ENCODE data around the gene IL22RA2. TPM values are rescaled to one million over a fixed set of nuclear protein-coding genes. Genes with fewer than 3 reads are reported as not detected.
A peak's percentile ranks its signal among the peaks of the same experiment; 100 is the strongest.

The IL22RA2 gene
- total RNA-seq, 4 donors from 2014 or later = 0.08 to 0.30 (median 0.22) TPM; not detected in 1

DNA sequence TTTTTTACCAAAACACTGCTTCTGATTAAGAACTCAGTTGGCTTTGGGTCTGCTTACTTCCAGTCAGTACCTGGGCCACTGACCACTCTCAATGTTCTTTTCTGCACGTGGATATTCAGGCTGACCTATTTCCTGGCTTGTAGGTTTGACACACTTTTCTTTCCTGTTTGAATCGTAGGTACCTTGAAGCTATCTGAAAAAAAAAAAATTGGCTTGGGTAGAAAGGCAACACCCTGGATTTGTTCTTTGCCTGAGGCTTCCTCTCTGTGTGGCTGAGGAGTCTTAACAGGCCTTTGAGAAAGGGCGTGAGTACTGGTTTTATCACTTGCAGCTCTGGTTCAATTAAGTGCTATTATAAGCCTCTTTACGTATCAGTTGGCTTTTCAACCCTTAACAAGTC, 68.1 kb downstream of the IL22RA2 start:
- peak in 1 of 2 donors; percentile 50 for DNase-seq (ENCODE audit: low spot score in 2 of 2)
- intact Hi-C loops (cut with DNase I; ENCODE audit: low total_unique reads) = no loop called here
- 33 to 45% methylated on average over 4 of the region's 4 CpGs for whole genome bisulfite sequencing, 2 donors
- H3K4me3 ChIP-seq (ENCODE audit: low read depth, poor library complexity, severe bottlenecking) = no peak overlapping the region
- TF ChIP-seq POLR2A (IDR thresholded peaks at IDR 0.05) = no peak
- TF ChIP-seq, protein P1, sequence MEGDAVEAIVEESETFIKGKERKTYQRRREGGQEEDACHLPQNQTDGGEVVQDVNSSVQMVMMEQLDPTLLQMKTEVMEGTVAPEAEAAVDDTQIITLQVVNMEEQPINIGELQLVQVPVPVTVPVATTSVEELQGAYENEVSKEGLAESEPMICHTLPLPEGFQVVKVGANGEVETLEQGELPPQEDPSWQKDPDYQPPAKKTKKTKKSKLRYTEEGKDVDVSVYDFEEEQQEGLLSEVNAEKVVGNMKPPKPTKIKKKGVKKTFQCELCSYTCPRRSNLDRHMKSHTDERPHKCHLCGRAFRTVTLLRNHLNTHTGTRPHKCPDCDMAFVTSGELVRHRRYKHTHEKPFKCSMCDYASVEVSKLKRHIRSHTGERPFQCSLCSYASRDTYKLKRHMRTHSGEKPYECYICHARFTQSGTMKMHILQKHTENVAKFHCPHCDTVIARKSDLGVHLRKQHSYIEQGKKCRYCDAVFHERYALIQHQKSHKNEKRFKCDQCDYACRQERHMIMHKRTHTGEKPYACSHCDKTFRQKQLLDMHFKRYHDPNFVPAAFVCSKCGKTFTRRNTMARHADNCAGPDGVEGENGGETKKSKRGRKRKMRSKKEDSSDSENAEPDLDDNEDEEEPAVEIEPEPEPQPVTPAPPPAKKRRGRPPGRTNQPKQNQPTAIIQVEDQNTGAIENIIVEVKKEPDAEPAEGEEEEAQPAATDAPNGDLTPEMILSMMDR (IDR thresholded peaks at IDR 0.05) = no peak

DNA sequence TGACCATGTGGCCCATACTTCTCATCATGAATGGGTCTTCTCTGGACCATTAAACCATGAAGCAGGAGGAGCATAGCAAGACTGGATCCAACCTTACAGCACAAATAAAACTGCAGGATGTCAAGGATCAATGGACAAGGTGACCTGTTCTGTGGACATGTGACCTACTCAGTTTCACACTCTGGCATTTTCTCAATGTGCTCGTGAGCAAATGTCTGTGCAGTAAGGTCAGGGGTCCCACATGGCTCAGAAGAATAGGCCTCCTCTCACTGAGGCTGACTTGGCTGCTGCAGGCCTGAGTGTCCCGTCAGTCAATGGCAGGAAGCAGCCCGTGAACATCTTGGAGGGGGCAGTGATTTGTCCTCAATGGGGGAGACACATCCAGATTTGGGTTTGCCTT, 68.5 kb downstream of the IL22RA2 start:
- intact Hi-C loops (cut with DNase I; ENCODE audit: low total_unique reads) = no loop called here
- TF ChIP-seq POLR2A (IDR thresholded peaks at IDR 0.05) = no peak
- TF ChIP-seq, protein P1 (IDR thresholded peaks at IDR 0.05) = no peak
- 70 to 76% methylated on average over 3 of the region's 3 CpGs for WGBS, 2 donors
- no peak for DNase-seq (ENCODE audit: low spot score in 2 of 2)
- H3K4me3 ChIP-seq (ENCODE audit: low read depth, poor library complexity, severe bottlenecking) = no peak overlapping the region

DNA sequence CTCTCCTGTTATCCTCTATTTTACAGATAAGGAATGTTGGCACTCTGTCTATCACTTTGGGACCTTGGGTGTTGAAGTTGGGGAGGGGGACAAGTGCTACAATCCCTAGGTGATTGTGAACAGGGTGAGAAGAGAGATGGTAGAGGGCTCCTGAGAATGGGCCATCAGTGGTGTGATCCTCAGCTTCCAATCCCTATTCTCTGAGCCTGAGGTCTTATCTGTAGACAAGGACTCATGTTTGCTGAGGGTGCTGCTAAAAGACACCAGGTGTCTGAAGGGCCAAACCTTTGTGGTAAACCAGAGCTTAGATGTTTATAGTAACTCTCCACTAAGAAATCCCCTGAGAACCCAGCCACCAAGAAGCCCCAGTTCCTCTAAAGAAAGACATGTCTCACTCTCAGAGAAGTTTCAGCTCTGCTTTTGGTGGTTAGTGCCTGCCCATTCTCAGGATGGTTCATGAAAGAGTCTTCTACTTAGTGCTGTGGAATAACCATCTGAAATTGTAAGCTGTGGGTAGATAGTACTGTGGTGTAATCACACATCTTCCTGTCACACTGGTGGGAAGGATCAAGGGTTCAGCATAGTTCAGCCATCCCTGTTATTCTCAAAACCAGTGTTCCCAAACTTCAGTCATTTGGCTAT, 70.5 kb downstream of the IL22RA2 start:
- intact Hi-C loops (cut with DNase I; ENCODE audit: low total_unique reads) = no loop called here
- no peak for DNase-seq (ENCODE audit: low spot score in 2 of 2)
- TF ChIP-seq, protein P1 (IDR thresholded peaks at IDR 0.05) = no peak
- TF ChIP-seq POLR2A (IDR thresholded peaks at IDR 0.05) = no peak

DNA sequence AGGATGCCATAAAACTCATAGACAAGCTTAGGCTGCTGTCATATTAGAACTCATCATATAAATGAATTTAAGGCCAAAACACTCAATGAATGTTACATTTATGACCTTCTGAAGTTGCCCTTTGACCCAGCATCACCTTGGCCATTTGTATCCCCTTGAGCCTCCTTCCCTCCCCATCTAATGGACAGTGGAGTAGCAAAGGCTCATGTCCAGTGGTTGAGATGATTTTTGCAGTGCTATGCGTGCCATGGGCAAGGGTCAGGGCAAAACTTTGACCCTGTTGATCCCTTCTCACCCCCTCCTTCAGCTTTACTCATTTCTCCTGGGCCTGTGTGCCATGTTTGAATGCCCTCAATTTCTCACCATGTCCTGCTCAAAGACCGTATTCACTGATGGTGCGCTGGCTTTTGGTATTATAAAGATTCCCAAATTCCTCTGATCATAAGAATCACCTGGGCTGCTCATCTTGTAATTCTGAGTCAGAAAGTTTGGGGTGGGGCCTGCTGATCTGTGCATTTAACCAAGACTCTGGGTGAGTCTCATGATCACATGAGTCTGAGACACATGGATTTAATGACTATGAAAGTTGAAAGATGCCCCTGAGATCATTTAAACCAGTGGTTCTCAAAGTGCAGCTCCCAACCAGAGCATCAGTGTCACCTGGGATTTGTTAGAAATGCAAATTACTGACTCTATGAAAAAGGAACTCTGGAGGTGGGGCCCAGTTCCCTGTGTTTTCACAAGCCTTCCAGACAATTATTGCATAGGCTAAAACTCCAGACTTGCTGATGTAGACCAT, 71.2 kb downstream of the IL22RA2 start:
- intact Hi-C loops (cut with DNase I; ENCODE audit: low total_unique reads) = no loop called here
- WGBS, 2 donors = 78 to 88% methylated on average over 3 of the region's 3 CpGs
- no peak for DNase-seq (ENCODE audit: low spot score in 2 of 2)
- no peak overlapping the region for H3K4me3 ChIP-seq (ENCODE audit: low read depth, poor library complexity, severe bottlenecking)
- TF ChIP-seq POLR2A (IDR thresholded peaks at IDR 0.05) = no peak

More for the DNA sequence above, 70.5 kb downstream of the IL22RA2 start:
- no peak overlapping the region for H3K4me3 ChIP-seq (ENCODE audit: low read depth, poor library complexity, severe bottlenecking)

DNA sequence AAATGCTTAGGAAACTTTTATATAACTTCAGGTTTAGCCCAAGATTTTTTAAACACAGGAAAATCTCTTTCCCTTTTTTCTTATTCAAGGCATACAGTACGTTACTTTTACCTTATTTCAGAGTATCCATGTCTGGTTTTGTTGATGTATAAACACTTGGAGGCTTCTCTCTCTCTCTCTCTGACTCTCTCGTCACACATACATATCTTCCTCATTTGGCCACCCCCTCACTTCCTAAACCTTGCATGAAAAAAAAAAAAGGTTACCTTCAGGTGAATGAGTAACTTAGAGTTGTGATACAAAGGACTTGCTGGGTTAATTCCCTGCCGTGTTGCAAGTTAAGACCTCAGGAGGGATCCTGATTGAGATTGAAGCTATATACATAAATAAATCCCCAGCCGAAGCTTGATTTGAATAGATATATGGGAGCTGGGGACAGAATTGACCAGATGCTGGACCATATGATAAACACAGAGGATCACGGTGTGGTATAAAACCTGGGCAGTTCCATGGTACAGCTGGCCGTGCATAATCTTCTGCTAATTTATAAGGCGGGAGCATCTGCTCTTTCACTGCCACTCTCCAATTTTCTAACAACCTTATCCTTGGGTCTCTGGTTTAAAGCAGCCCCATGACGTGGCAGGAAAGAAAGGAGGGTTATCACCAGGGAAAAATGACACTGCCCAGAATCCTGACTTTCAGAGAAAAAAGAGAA, 73.6 kb downstream of the IL22RA2 start:
- no peak for DNase-seq (ENCODE audit: low spot score in 2 of 2)
- WGBS, 2 donors = 62 to 72% methylated on average over 8 of the region's 8 CpGs
- TF ChIP-seq, protein P1 (IDR thresholded peaks at IDR 0.05) = no peak
- TF ChIP-seq POLR2A (IDR thresholded peaks at IDR 0.05) = no peak
- H3K4me3 ChIP-seq (ENCODE audit: low read depth, poor library complexity, severe bottlenecking) = no peak overlapping the region
- intact Hi-C loops (cut with DNase I; ENCODE audit: low total_unique reads) = loop anchor here (10.0 kb wide), 2 partner anchors 65 to 215 kb away; no protein-coding TSS in a partner anchor

DNA sequence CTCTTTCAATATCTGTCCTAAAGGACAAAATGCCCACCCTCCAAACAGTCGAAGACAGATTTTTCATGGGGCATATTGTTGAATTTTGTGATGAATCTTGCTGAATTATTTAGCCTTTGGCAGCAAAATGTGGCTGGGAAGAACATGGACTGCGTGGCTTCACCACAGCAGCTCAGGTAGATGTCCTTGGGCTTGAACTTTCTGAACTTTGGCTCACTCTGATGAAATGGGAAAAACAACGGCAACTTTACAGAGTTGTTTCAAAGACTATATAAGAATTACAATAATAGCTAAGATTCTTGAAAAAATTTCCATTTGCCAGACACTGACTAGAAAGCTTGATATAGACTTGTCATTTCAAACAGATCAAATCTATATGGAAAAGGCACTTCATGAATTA, 75.9 kb downstream of the IL22RA2 start:
- no peak for DNase-seq (ENCODE audit: low spot score in 2 of 2)
- intact Hi-C loops (cut with DNase I; ENCODE audit: low total_unique reads) = loop anchor here (10.0 kb wide), 2 partner anchors 67 to 217 kb away; no protein-coding TSS in a partner anchor
- no peak overlapping the region for H3K4me3 ChIP-seq (ENCODE audit: low read depth, poor library complexity, severe bottlenecking)
- 63 to 79% methylated on average over 3 of the region's 3 CpGs for WGBS, 2 donors
- no peak for TF ChIP-seq POLR2A (IDR thresholded peaks at IDR 0.05)
- TF ChIP-seq, protein P1 (IDR thresholded peaks at IDR 0.05) = no peak
